Skeletal muscle tissue (tissue), 4 donors: Measurements from ENCODE around the gene AAK1. TPM values are rescaled to one million over a fixed set of nuclear protein-coding genes. Genes with fewer than 3 reads are reported as not detected.
"Not testable (repeated sequence)": the region's sequence is repeated elsewhere in the genome, so short reads cannot be mapped to it uniquely, and the experiment has no call there.

Source experiments
- H3K27ac ChIP-seq: one replicate; pipeline ENCODE4 v1.7.0; 2013; ENCODE audit warnings: mild to moderate bottlenecking, low read depth, low read length, inconsistent platforms
- H3K27me3 ChIP-seq, 3 donors: one replicate each; pipeline ENCODE4 v1.7.0; 2013; ENCODE audit warnings: low read length in 3 of 3; ENCODE audit not compliant: control insufficient read depth in 3 of 3, insufficient read depth in 3 of 3
- H3K36me3 ChIP-seq, 3 donors: one replicate each; pipeline ENCODE4 v1.7.0; 2013; ENCODE audit warnings: low read length in 3 of 3; ENCODE audit not compliant: control insufficient read depth in 3 of 3, insufficient read depth in 3 of 3
- H3K4me1 ChIP-seq, 3 donors: one replicate each; pipeline ENCODE4 v1.7.0; 2013; ENCODE audit warnings: low read length in 3 of 3, mild to moderate bottlenecking in 3 of 3; ENCODE audit not compliant: control insufficient read depth in 3 of 3, insufficient read depth in 3 of 3
- H3K4me3 ChIP-seq, 3 donors: one replicate each; pipeline ENCODE4 v1.7.0; 2013; ENCODE audit warnings: low read length in 3 of 3
- H3K9ac ChIP-seq, 3 donors: one replicate each; pipeline ENCODE4 v1.7.0; 2013; ENCODE audit warnings: low read length in 3 of 3, mild to moderate bottlenecking in 3 of 3, moderate library complexity in 2 of 3, low read depth in 1 of 3
- H3K9me3 ChIP-seq, 3 donors: one replicate each; pipeline ENCODE4 v1.7.0; 2013; ENCODE audit warnings: low read length in 3 of 3; ENCODE audit not compliant: control insufficient read depth in 3 of 3
- total RNA-seq: library from RNA; depleted of rRNA; stranded (reverse); fragments of >200 nt; gene quantifications from one replicate; pipeline ENCODE4 v1.2.3, GENCODE V29; 2014
- donor health status: Osteomylitis.

The AAK1 gene
- total RNA-seq, 1 donor from 2014 or later, result 17.7 TPM

DNA sequence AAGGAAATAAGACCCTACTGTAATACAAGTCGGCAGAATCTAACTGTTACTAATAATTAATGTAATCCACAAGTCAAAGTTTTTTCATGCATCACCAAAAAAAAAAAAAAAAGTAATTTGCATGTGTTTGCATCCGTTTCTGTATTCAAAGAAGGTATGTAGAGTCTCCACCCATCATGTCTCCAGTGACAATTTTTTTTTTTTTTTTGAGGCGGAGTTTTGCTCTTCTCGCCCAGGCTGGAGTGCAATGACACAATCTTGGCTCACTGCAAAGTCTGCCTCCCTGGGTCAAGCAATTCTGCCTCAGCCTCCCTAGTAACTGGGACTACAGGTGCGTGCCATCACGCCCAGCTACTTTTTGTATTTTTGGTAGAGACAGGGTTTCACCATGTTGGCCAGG lies 182.1 kb downstream of the AAK1 start:
- no peak overlapping the region for H3K4me3 ChIP-seq
- H3K9ac ChIP-seq, result no peak overlapping the region
- no peak overlapping the region for H3K27ac ChIP-seq
- H3K36me3 ChIP-seq, result peaks cover 0 to 12% (median 10%) of the 10 kb centered on the region in 3 donors
- no peaks in the 10 kb centered on the region for H3K27me3 ChIP-seq
- peaks cover 0 to 3% (median 0%) of the 10 kb centered on the region in 3 donors for H3K4me1 ChIP-seq
- H3K9me3 ChIP-seq, result no peaks in the 10 kb centered on the region

GRCh38 chr2:69459936-69460335 lies 183.6 kb downstream of the AAK1 start:
- no peak overlapping the region for H3K27ac ChIP-seq
- no peak overlapping the region for H3K9ac ChIP-seq
- no peaks in the 10 kb centered on the region for H3K4me1 ChIP-seq

DNA sequence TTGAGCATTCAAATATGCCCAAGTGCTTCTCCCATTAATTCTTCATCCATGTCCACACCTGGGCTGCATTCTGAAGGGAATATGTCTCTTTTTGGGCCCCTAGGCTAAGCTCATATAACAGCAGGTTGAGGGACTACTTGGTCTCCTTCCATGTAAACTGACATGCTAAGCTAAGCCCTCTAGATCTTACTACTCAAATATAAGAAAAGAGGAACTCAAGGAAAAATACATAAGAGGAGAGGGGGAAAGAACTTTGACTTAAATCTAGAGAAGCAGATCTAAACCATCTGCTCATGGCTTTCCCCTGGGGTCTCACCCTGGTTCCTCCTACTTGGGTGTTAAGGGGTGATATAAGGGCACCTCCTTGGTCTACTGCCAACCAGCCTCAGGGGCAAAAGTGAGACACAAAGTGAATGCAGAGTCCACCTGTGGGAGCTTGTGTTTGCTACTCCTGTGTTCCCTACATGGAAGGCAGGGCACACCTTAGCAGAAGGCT lies 186.5 kb downstream of the AAK1 start:
- Histone ChIP-seq H3K9me3 (no peaks in the 10 kb centered on the region), H3K4me1 (no peaks in the 10 kb centered on the region), H3K4me3 (no peak overlapping the region), H3K27me3 (no peaks in the 10 kb centered on the region), H3K9ac (no peak overlapping the region), H3K36me3 (no peaks in the 10 kb centered on the region), H3K27ac (no peak overlapping the region)

More at GRCh38 chr2:69459936-69460335, 183.6 kb downstream of the AAK1 start:
- Histone ChIP-seq H3K4me3 (no peak overlapping the region), H3K27me3 (no peaks in the 10 kb centered on the region), H3K9me3 (no peaks in the 10 kb centered on the region), H3K36me3 (peaks cover 0 to 4% (median 0%) of the 10 kb centered on the region in 3 donors)

DNA sequence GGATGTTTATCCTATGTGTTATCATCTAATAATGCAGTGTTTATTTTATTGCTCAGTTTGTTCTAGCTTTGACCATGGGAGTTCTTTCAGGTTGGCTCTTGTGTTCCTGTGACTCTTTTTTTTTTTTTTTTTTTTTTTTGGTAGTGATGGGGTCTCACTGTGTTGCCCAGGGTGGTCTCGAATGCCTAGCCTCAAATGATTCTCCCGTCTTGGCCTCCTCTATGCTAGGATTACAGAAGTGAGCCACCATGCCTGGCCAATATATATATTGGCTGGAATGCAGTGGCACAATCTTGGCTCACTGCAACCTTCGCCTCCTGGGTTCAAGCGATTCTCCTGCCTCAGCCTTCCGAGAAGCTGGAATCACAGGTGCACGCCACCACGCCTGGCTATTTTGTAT lies 187.4 kb downstream of the AAK1 start:
- Histone ChIP-seq H3K9me3 (no peaks in the 10 kb centered on the region), H3K4me1 (no peaks in the 10 kb centered on the region), H3K4me3 (no peak overlapping the region), H3K27me3 (no peaks in the 10 kb centered on the region), H3K36me3 (no peaks in the 10 kb centered on the region), H3K27ac (no peak overlapping the region), H3K9ac (no peak overlapping the region)

DNA sequence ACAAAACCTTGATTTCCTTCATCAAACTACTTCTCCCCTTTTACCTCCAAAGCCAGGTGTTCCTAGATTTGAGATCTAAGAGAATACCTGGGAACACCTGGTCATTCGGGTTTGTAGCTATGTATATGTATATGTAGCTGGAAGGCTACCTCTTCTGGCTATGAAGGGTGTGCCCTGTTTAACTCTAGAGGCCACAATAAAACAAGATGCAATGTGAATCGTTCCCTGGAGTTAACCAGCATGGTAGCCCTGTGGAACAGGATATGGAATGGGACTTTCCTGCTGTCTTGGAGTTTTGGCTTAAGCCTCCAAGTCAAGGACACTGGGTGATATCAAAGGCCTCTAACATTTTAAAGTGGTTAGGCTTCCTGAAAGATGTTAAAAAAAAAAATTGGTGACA lies 188.6 kb downstream of the AAK1 start:
- Histone ChIP-seq H3K27me3 (no peaks in the 10 kb centered on the region), H3K9me3 (no peaks in the 10 kb centered on the region), H3K4me1 (no peaks in the 10 kb centered on the region), H3K9ac (no peak overlapping the region), H3K36me3 (no peaks in the 10 kb centered on the region), H3K27ac (no peak overlapping the region), H3K4me3 (no peak overlapping the region)

DNA sequence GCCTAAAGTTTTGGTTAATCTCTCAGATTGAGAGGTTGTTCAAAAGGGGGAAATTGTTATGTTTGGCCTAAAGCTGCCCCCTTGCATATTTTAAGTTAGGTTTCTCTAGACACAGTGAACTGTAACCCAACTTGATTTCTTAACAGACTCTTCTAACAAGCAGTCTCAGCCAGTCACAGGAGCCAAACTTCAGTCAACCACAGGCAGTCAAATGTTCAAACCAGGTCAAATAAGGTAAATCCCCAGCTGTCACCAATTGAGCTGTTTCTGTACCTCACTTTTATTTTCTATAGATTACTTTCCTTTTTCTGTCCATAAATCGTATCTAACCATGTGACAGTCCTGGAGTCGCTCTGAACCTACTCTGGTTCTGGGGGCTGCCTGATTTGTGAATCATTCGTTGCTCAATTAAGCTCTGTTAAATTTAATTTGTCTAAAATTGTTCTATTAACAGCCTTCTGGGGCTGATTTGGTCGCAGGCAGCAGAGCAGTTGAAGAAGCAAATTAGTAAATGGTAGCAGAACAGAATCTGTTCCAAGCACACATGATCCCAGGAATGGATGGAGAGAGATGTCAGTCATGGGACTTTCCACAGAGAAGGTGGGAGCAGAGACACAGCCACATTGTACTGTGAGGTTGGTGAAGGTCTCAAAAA lies 189.9 kb downstream of the AAK1 start:
- H3K27ac ChIP-seq, result no peak overlapping the region
- no peak overlapping the region for H3K4me3 ChIP-seq
- no peaks in the 10 kb centered on the region for H3K4me1 ChIP-seq
- H3K27me3 ChIP-seq, result no peaks in the 10 kb centered on the region
- no peak overlapping the region for H3K9ac ChIP-seq
- no peaks in the 10 kb centered on the region for H3K36me3 ChIP-seq
- H3K9me3 ChIP-seq, result no peaks in the 10 kb centered on the region

DNA sequence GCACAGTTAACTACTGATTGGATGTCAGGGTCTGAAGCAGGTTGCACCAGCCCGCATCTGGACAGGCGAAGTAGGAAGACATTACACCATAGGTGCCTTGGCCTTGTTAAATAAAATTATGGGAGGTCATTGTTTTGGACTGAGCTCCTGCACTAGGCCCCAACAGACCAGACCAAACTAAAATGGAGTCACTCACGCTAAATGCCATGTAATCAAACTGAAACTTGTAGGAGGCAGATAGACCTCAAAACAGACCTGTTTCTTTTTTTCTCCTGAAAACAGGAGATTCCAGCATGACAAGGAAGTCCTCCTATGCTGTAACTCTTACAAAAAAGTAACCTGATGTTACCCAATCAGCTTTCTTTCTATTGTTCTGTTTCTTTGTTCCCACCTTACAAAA lies 190.9 kb downstream of the AAK1 start:
- no peaks in the 10 kb centered on the region for H3K4me1 ChIP-seq
- no peaks in the 10 kb centered on the region for H3K9me3 ChIP-seq
- H3K27me3 ChIP-seq, result no peaks in the 10 kb centered on the region
- no peaks in the 10 kb centered on the region for H3K36me3 ChIP-seq
- H3K27ac ChIP-seq, result no peak overlapping the region
- no peak overlapping the region for H3K4me3 ChIP-seq
- no peak overlapping the region for H3K9ac ChIP-seq

- Histone ChIP-seq H3K27me3 (no peaks in the 10 kb centered on the region), H3K27ac (no peak overlapping the region), H3K4me3 (no peak overlapping the region), H3K4me1 (no peaks in the 10 kb centered on the region), H3K9ac (no peak overlapping the region), H3K9me3 (no peaks in the 10 kb centered on the region), H3K36me3 (no peaks in the 10 kb centered on the region)
These were observed 192.7 kb downstream of the AAK1 start for GRCh38 chr2:69450735-69451416.

DNA sequence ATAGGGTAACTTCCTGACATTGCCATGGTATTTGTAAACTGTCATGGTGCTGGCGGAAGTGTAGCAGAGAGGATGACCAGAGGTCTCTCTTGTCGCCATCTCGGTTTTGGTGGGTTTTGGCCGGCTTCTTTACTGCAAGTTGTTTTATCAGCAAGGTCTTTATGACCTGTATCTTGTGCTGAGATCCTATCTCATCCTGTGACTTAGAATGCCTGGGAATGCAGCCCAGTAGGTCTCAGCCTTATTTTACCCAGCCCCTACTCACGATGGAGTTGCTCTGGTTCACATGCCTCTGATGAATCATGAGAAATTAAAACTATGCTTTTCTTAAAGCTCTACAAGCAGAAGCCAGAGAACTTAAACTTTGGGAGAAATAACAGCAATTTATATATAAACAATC lies 193.6 kb downstream of the AAK1 start:
- Histone ChIP-seq H3K4me1 (no peaks in the 10 kb centered on the region), H3K36me3 (no peaks in the 10 kb centered on the region), H3K27ac (no peak overlapping the region), H3K9ac (no peak overlapping the region), H3K4me3 (no peak overlapping the region), H3K27me3 (no peaks in the 10 kb centered on the region), H3K9me3 (no peaks in the 10 kb centered on the region)

- not testable (repeated sequence) for H3K9me3 ChIP-seq, H3K27ac ChIP-seq, H3K9ac ChIP-seq, H3K36me3 ChIP-seq, H3K4me3 ChIP-seq, H3K27me3 ChIP-seq, H3K4me1 ChIP-seq
These were observed 199.9 kb downstream of the AAK1 start for GRCh38 chr2:69443673-69444072.
